T-helper 2 cell treated with Interferon-gamma antibody and Interleukin-4, amounts not matched to agents 5 μg/mL and 100 μg/mL, for 36 hours (primary cell): ENCODE measurements around the gene RNF152.
"Not testable (repeated sequence)": the region's sequence is repeated elsewhere in the genome, so short reads cannot be mapped to it uniquely, and the experiment has no call there.

Experiments used
- DNase-seq: peaks from one replicate; pipeline ENCODE4 v3.0.0; 2021; ENCODE audit warnings: low spot score
- H3K27ac Mint-ChIP-seq: one replicate; pipeline ENCODE4 v1.8.0; 2021; ENCODE audit warnings: mild to moderate bottlenecking, mixed read lengths
- H3K27me3 Mint-ChIP-seq: one replicate; pipeline ENCODE4 v1.8.0; 2021; ENCODE audit warnings: low read depth, mixed read lengths
- H3K36me3 Mint-ChIP-seq: one replicate; pipeline ENCODE4 v1.8.0; 2021; ENCODE audit warnings: low read depth, mixed read lengths
- H3K4me1 Mint-ChIP-seq: one replicate; pipeline ENCODE4 v1.8.0; 2021; ENCODE audit warnings: low read depth, mixed read lengths
- H3K4me3 Mint-ChIP-seq: one replicate; pipeline ENCODE4 v1.8.0; 2022; ENCODE audit warnings: mild to moderate bottlenecking, moderate library complexity, mixed read lengths
- H3K9me3 Mint-ChIP-seq: one replicate; pipeline ENCODE4 v1.8.0; 2021; ENCODE audit warnings: mixed read lengths

Gene RNF152

GRCh38 chr18:61797696-61798590, 94.9 kb downstream of the RNF152 start:
- Mint-ChIP-seq H3K4me1 (no peaks in the 10 kb centered on the region), H3K4me3 (no peak overlapping the region), H3K36me3 (no peaks in the 10 kb centered on the region), H3K27me3 (peaks cover 7% of the 10 kb centered on the region), H3K27ac (no peak overlapping the region), H3K9me3 (no peaks in the 10 kb centered on the region)
- no peak for DNase-seq

- Mint-ChIP-seq H3K4me3 (no peak overlapping the region), H3K9me3 (no peaks in the 10 kb centered on the region), H3K27ac (no peak overlapping the region), H3K27me3 (peaks cover 9% of the 10 kb centered on the region), H3K36me3 (no peaks in the 10 kb centered on the region), H3K4me1 (no peaks in the 10 kb centered on the region)
- DNase-seq, result no peak
These were observed 101.8 kb downstream of the RNF152 start for GRCh38 chr18:61791031-61791430.

GRCh38 chr18:61787011-61787670, 105.7 kb downstream of the RNF152 start:
- H3K27me3 Mint-ChIP-seq, H3K36me3 Mint-ChIP-seq, H3K4me3 Mint-ChIP-seq, DNase-seq, H3K4me1 Mint-ChIP-seq, H3K27ac Mint-ChIP-seq, H3K9me3 Mint-ChIP-seq: not testable (repeated sequence)

- Mint-ChIP-seq H3K4me3 (no peak overlapping the region), H3K27me3 (peaks cover 2% of the 10 kb centered on the region), H3K9me3 (no peaks in the 10 kb centered on the region)
These were observed 107.2 kb downstream of the RNF152 start for GRCh38 chr18:61785588-61785987.

GRCh38 chr18:61784834-61785233, 108.0 kb downstream of the RNF152 start:
- H3K27me3 Mint-ChIP-seq, result peaks cover 2% of the 10 kb centered on the region
- H3K27ac Mint-ChIP-seq, result no peak overlapping the region
- H3K36me3 Mint-ChIP-seq, result no peaks in the 10 kb centered on the region
- no peak for DNase-seq
- no peaks in the 10 kb centered on the region for H3K9me3 Mint-ChIP-seq
- no peaks in the 10 kb centered on the region for H3K4me1 Mint-ChIP-seq
- H3K4me3 Mint-ChIP-seq, result no peak overlapping the region

More at GRCh38 chr18:61785588-61785987, 107.2 kb downstream of the RNF152 start:
- Mint-ChIP-seq H3K36me3 (no peaks in the 10 kb centered on the region), H3K27ac (no peak overlapping the region), H3K4me1 (no peaks in the 10 kb centered on the region)
- DNase-seq, result no peak

- Mint-ChIP-seq H3K27ac (no peak overlapping the region), H3K9me3 (no peaks in the 10 kb centered on the region)
These were observed 110.3 kb downstream of the RNF152 start for GRCh38 chr18:61782545-61782944.

GRCh38 chr18:61776201-61776600, 116.6 kb downstream of the RNF152 start:
- not testable (repeated sequence) for H3K4me1 Mint-ChIP-seq, DNase-seq, H3K27me3 Mint-ChIP-seq, H3K4me3 Mint-ChIP-seq, H3K36me3 Mint-ChIP-seq, H3K27ac Mint-ChIP-seq
- peaks cover 12% of the 10 kb centered on the region for H3K9me3 Mint-ChIP-seq

More at GRCh38 chr18:61782545-61782944, 110.3 kb downstream of the RNF152 start:
- Mint-ChIP-seq H3K36me3 (no peaks in the 10 kb centered on the region), H3K4me1 (no peaks in the 10 kb centered on the region), H3K4me3 (no peak overlapping the region), H3K27me3 (peaks cover 2% of the 10 kb centered on the region)
- no peak for DNase-seq

- Mint-ChIP-seq H3K9me3 (peaks cover 12% of the 10 kb centered on the region), H3K4me3 (no peak overlapping the region), H3K27me3 (peaks cover 8% of the 10 kb centered on the region), H3K36me3 (no peaks in the 10 kb centered on the region), H3K4me1 (no peaks in the 10 kb centered on the region), H3K27ac (no peak overlapping the region)
- DNase-seq, result no peak
These were observed 118.0 kb downstream of the RNF152 start for GRCh38 chr18:61774846-61775245.

GRCh38 chr18:61772293-61772848, 120.4 kb downstream of the RNF152 start:
- Mint-ChIP-seq H3K27me3 (peaks cover 13% of the 10 kb centered on the region), H3K27ac (no peak overlapping the region), H3K36me3 (no peaks in the 10 kb centered on the region), H3K9me3 (peaks cover 12% of the 10 kb centered on the region), H3K4me3 (no peak overlapping the region), H3K4me1 (no peaks in the 10 kb centered on the region)
- no peak for DNase-seq

- Mint-ChIP-seq H3K27ac (no peak overlapping the region), H3K27me3 (peaks cover 13% of the 10 kb centered on the region), H3K9me3 (peaks cover 12% of the 10 kb centered on the region), H3K36me3 (no peaks in the 10 kb centered on the region), H3K4me1 (no peaks in the 10 kb centered on the region), H3K4me3 (no peak overlapping the region)
- DNase-seq, result no peak
These were observed 120.9 kb downstream of the RNF152 start for GRCh38 chr18:61771861-61772260.

- Mint-ChIP-seq H3K4me3 (no peak overlapping the region), H3K36me3 (no peaks in the 10 kb centered on the region), H3K4me1 (peaks cover under 1% of the 10 kb centered on the region), H3K9me3 (no peaks in the 10 kb centered on the region), H3K27ac (no peak overlapping the region), H3K27me3 (peaks cover 20% of the 10 kb centered on the region)
- DNase-seq, result no peak
These were observed 122.5 kb downstream of the RNF152 start for GRCh38 chr18:61770279-61770678.

GRCh38 chr18:61766266-61766884, 126.4 kb downstream of the RNF152 start:
- Mint-ChIP-seq H3K4me3 (no peak overlapping the region), H3K4me1 (peaks cover 6% of the 10 kb centered on the region), H3K27me3 (peaks cover 44% of the 10 kb centered on the region), H3K9me3 (no peaks in the 10 kb centered on the region), H3K27ac (no peak overlapping the region), H3K36me3 (no peaks in the 10 kb centered on the region)
- no peak for DNase-seq

- no peak overlapping the region for H3K4me3 Mint-ChIP-seq
- no peaks in the 10 kb centered on the region for H3K36me3 Mint-ChIP-seq
- H3K27me3 Mint-ChIP-seq, result peaks cover 54% of the 10 kb centered on the region
- H3K27ac Mint-ChIP-seq, result no peak overlapping the region
- no peak for DNase-seq
- H3K4me1 Mint-ChIP-seq, result peaks cover 6% of the 10 kb centered on the region
- no peaks in the 10 kb centered on the region for H3K9me3 Mint-ChIP-seq
These were observed 127.7 kb downstream of the RNF152 start for GRCh38 chr18:61765097-61765496.

- peaks cover 6% of the 10 kb centered on the region for H3K4me1 Mint-ChIP-seq
- no peak overlapping the region for H3K27ac Mint-ChIP-seq
- H3K9me3 Mint-ChIP-seq, result no peaks in the 10 kb centered on the region
- peak; percentile 20 for DNase-seq
- no peaks in the 10 kb centered on the region for H3K36me3 Mint-ChIP-seq
- H3K27me3 Mint-ChIP-seq, result peaks cover 57% of the 10 kb centered on the region
- H3K4me3 Mint-ChIP-seq, result no peak overlapping the region
These were observed 128.4 kb downstream of the RNF152 start for GRCh38 chr18:61764381-61764780.
